Activated naive CD8-positive, alpha-beta T cell (primary cell): ENCODE results near the gene GXYLT2.
A peak's percentile ranks its signal among the peaks of the same experiment; 100 is the strongest.

ENCODE experiments used
- H3K27ac Mint-ChIP-seq: one replicate; pipeline ENCODE4 v1.8.0; 2021; ENCODE audit warnings: mixed read lengths
- H3K27me3 Mint-ChIP-seq: one replicate; pipeline ENCODE4 v1.8.0; 2021; ENCODE audit warnings: mixed read lengths
- H3K36me3 Mint-ChIP-seq: one replicate; pipeline ENCODE4 v1.8.0; 2021; ENCODE audit warnings: mixed read lengths
- H3K4me1 Mint-ChIP-seq: one replicate; pipeline ENCODE4 v1.8.0; 2021; ENCODE audit warnings: low read depth, mixed read lengths
- H3K4me3 Mint-ChIP-seq: one replicate; pipeline ENCODE4 v1.8.0; 2021; ENCODE audit warnings: mild to moderate bottlenecking, mixed read lengths
- H3K9me3 Mint-ChIP-seq: one replicate; pipeline ENCODE4 v1.8.0; 2021; ENCODE audit warnings: low read depth, mixed read lengths

GXYLT2 gene

DNA sequence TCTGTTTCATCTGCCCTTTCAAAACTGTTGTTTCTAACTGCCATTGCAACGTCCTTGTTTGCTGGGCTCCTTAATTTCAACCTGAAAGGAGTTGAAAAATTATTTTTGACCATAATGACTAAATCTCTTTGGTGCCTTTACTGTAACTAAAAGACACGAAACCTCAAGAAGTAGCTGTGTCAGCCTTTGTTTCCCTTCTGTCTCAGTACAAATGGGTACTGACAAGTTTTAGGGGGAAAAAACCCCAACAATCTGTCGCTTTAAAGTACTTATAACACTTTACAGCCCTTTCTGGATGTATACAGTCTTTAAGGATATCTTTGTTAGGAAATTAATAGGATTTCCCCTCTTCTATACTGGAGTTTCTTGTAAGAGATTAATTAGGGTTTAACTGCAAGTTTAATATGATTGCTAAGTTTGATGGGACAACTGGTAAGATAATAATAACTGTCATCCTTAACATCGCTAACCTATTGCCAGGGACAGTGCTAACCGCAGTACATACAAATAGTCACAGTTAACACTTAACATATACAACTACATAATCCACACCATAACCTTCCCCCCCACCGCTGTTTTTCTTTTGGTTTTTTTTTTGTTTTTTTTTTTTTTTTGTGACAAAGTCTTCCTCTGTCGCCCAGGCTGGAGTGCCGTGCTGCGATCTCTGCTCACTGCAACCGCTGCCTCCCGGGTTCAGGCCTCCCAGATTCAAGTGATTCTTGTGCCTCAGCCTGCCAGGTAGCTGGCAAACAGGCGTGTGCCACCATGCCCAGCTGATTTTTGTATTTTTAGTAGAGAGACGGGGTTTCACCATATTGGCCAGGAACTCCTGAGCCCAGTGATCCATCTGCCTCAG is 1.7 kb downstream of the GXYLT2 start:
- peaks cover 24% of the 10 kb centered on the region for H3K4me1 Mint-ChIP-seq
- peaks cover 62% of the 10 kb centered on the region for H3K27me3 Mint-ChIP-seq

DNA sequence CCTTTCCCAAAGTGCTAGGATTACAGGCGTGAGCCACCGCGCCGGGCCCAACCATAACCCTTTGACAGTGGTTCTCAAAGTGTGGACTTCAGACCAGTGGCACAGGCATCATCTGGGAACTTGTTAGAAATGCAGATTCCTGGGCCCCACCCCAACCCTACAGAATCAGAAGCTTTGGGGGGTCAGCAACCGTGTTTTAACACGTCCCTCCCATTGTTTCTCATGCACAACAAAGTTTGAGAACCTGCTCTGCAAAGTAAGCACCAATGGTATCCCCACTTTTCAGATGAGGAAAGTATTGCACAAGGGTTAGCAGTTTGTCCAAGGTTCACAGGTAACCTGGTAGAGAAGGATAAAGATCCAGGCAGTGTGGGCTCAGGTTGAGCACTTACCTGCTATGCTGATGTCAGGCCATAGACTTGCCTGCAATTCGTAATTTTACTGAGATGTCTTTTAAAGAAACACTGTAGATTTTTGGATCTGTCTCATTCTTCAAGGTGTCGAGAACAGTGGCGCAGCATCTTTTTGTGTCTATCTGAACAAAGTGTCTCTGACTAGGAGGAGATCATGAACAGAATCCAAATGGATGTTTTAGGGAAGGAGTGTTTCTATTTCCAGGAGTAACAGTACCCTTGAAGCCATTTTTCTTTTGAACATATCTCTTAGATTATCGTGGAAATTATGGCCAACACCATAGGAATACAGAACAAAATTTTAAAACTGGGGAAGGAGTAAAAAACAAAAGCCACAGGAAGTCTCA is 2.5 kb downstream of the GXYLT2 start:
- no peak overlapping the region for H3K27ac Mint-ChIP-seq
- peaks cover 55% of the 10 kb centered on the region for H3K27me3 Mint-ChIP-seq
- peaks cover 3% of the 10 kb centered on the region for H3K36me3 Mint-ChIP-seq
- H3K9me3 Mint-ChIP-seq = no peaks in the 10 kb centered on the region
- peaks cover 24% of the 10 kb centered on the region for H3K4me1 Mint-ChIP-seq
- H3K4me3 Mint-ChIP-seq = no peak overlapping the region

More for the DNA sequence above, 1.7 kb downstream of the GXYLT2 start:
- Mint-ChIP-seq H3K9me3 (no peaks in the 10 kb centered on the region), H3K4me3 (peak overlapping the region; percentile 66), H3K36me3 (peaks cover 3% of the 10 kb centered on the region), H3K27ac (no peak overlapping the region)

DNA sequence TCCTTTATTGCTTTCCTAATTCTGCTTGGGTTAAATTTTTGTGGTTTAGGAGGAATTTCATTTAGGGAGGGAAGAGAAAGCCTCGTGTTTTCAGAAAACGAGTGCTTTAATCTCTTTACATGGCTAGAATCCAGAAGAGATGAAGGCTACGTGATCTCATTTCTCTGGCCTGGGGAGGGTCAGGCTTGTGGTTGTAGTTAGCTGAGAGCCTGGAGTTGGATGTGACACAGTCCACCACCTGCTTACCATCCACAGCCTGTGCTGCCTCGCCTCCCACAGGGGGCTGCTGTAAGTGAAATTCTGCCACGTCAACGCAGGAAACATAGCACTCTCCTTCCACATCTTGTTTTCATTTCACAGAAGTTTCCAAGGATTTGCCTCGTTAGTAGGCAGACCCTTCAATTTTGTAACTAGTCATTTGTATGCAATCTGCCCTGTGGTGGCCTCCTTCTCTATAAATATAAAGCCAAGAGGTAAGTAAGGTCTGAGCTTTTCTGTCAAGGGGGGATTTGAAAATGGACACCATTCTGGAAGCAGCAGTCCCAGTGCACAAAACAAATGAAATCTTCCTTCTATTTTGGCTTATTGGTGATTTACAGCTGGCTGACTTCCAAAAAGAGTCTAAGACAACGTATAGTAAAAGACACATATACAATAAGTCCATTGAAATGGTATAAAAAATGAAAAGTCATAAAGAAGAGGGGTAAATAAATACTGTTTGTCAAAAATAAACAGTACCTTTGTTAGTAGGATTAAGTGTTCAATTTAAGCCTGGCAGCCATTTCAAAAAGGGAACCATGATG is 3.4 kb downstream of the GXYLT2 start:
- Mint-ChIP-seq H3K4me3 (no peak overlapping the region), H3K36me3 (peaks cover 3% of the 10 kb centered on the region), H3K9me3 (no peaks in the 10 kb centered on the region), H3K4me1 (peaks cover 24% of the 10 kb centered on the region), H3K27me3 (peaks cover 49% of the 10 kb centered on the region), H3K27ac (no peak overlapping the region)

DNA sequence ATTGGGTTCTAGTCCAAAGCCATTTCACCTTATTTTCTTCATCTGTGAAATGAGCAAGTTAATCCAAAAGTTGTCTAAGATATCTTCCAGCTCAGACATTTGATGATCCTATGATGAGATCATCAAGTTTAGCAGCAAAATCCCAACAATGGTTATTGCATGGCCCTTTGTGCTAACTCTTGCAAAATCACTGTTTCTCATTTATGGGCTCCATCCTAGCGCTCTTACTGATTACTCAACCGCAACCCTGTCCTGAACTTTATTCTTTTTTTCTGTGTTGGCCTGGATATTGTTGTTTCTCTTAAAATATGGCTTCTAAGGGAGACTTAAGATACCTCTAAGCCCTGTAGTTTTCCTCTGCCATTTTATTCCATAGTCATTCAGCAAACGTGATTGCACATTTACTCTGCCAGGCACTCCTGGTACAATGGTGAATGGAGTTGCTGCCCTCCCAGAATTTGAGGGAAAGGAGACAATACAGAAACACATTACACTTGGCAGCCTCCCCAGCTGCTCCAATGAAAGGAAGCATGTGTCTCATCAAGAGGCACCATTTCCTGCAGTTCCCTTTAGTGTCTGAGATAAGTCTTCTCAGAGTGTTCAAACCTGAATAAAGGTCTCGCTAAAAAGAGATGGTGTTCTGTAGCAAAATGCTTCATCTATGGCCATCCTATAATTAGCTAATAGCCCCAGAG is 4.4 kb downstream of the GXYLT2 start:
- H3K36me3 Mint-ChIP-seq = peaks cover 3% of the 10 kb centered on the region
- no peaks in the 10 kb centered on the region for H3K9me3 Mint-ChIP-seq
- H3K27me3 Mint-ChIP-seq = peaks cover 45% of the 10 kb centered on the region
- no peak overlapping the region for H3K4me3 Mint-ChIP-seq
- peaks cover 19% of the 10 kb centered on the region for H3K4me1 Mint-ChIP-seq
- H3K27ac Mint-ChIP-seq = no peak overlapping the region

DNA sequence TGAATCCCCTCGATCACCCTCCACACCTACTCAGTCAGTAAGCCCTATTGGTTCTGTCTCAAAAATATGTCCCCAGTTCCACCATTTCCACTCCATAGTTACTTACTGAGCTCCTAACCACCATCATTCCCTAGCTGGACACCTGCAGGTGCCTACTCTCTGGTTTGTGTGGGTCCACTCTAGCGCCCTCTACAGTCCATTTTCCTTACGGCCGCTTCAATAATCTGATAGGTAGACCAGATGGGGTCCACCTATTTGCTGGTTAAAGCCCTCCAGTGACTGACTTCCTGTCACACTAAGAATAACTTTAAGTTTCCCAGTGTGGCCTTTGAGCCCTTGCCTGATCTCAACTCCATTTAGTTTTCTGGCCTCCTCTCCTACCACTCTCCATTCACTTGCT is 5.0 kb downstream of the GXYLT2 start:
- peaks cover 3% of the 10 kb centered on the region for H3K36me3 Mint-ChIP-seq
- H3K27me3 Mint-ChIP-seq = peaks cover 40% of the 10 kb centered on the region
- no peak overlapping the region for H3K4me3 Mint-ChIP-seq
- no peak overlapping the region for H3K27ac Mint-ChIP-seq
- peaks cover 13% of the 10 kb centered on the region for H3K4me1 Mint-ChIP-seq
- no peaks in the 10 kb centered on the region for H3K9me3 Mint-ChIP-seq

DNA sequence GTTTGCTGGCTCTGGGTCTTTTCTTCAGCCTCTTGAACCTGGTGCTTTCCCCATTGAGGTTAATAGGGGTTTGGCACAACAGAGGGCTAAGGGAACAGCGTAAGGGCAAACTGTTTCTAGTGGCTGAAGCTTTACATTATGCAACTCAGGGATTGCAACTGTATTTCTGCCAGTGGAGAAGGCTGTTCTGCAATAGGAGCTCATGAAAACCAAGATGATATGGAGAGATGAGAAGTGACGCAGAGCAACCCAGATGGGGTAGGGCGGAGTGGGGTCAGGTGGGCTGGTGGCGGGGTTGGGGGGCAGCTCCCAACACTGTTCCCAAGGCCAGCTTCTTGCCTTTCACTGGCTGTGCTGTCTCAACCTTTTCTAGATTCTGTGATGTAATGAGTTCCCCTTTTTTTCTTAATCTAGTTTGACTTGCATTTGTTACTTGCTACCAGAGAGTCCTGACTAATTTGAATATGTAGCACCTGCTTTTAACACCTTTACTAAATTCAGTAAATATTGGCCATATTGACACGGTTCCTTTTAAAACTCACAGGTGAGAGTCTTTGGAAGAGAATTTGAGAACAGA is 7.2 kb downstream of the GXYLT2 start:
- Mint-ChIP-seq H3K4me3 (no peak overlapping the region), H3K27ac (no peak overlapping the region), H3K4me1 (peaks cover 2% of the 10 kb centered on the region), H3K27me3 (peaks cover 30% of the 10 kb centered on the region), H3K36me3 (peaks cover 3% of the 10 kb centered on the region), H3K9me3 (no peaks in the 10 kb centered on the region)

DNA sequence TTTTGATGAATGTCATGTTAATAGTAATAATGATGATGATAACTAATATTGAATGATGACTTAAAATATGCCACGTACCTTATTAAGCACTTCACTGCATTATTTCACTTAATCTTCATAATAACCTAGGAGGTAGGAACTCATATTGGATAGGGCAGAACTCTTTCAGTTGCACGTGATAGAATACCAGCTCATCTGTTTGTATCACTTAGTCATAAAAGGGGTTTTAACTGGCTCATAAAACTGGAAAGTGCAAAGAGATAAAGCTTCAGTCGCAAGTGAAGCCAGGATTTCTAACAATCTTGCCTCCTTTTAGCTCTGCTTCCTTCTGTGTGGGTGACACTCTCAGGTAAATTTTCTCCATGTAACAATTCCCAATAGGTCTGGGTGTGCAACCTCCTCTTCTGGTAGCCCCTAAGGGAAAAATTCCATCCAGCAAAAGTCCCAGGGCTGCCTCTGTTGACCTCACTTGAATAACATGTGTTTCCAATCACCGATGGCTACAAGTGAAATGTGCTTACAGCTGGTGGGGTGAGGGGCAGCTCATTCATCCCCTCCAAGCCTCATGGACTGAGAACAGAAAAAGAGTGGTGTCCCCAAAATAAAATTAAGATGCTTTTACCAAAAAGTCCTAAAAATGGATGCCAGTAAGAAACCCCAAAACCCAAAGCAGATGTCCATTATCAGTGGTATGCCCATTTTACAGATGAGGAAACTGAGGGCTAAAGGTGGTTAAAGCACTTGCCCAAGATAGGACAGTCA is 9.3 kb downstream of the GXYLT2 start:
- no peak overlapping the region for H3K4me3 Mint-ChIP-seq
- peaks cover 20% of the 10 kb centered on the region for H3K27me3 Mint-ChIP-seq
- peaks cover 2% of the 10 kb centered on the region for H3K4me1 Mint-ChIP-seq
- H3K36me3 Mint-ChIP-seq = peaks cover 3% of the 10 kb centered on the region
- no peaks in the 10 kb centered on the region for H3K9me3 Mint-ChIP-seq
- no peak overlapping the region for H3K27ac Mint-ChIP-seq

DNA sequence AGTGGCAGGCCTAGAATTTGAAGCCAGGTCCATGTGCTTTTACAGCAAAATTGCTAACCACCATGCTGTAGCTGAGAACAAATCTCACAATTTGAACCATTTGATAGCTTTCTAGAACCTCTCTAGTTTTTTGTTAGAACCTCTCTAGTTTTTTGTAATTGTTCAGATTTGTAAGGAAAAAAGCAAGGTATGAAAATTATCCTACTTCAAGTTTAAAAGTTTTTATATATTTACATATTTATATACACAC is 9.8 kb downstream of the GXYLT2 start:
- peaks cover 20% of the 10 kb centered on the region for H3K27me3 Mint-ChIP-seq
- H3K4me1 Mint-ChIP-seq = peaks cover 2% of the 10 kb centered on the region
- H3K27ac Mint-ChIP-seq = no peak overlapping the region
- no peaks in the 10 kb centered on the region for H3K9me3 Mint-ChIP-seq
- H3K36me3 Mint-ChIP-seq = peaks cover 3% of the 10 kb centered on the region
- H3K4me3 Mint-ChIP-seq = no peak overlapping the region

DNA sequence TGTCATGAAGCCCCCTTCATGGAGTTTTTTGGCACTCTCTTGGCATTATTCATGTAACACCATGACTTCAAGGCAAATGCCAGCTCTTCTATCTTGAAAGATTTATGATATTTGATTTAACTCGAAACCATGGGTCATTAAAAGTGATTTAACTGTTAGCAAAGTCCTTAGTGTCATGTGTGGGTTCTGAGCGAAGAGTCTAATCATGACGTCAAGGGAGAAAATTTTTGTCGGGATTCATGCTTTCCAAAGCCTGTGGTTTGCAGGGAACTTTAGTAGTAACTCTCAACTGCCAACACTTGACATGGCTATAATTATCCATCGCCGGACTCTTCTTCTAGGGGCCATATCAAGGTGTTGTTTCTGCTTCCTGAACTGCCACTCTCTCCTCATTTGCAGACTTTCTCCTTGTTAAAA is 11.5 kb downstream of the GXYLT2 start:
- Mint-ChIP-seq H3K27me3 (peaks cover 10% of the 10 kb centered on the region), H3K4me1 (no peaks in the 10 kb centered on the region), H3K4me3 (no peak overlapping the region), H3K9me3 (no peaks in the 10 kb centered on the region), H3K36me3 (no peaks in the 10 kb centered on the region), H3K27ac (no peak overlapping the region)

DNA sequence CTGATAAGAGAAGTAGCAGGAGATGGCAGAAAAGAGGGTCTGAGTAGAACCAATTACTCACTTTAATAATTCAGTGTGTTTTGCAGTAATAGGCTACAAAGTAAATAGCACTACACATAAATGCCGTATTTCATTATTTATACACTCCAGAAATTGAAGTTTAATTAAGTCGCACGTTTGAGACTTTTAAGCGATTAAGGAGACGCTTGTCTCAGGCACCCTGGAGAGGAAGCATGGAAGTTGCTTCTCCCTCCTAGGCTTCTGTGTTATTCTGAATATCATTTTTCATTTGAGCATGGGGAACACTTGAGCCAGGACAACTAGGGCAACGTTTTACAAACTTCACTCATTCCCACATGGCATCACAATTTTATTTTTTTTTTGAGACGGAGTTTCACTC is 12.2 kb downstream of the GXYLT2 start:
- Mint-ChIP-seq H3K27ac (no peak overlapping the region), H3K27me3 (peaks cover 10% of the 10 kb centered on the region), H3K4me3 (no peak overlapping the region), H3K36me3 (no peaks in the 10 kb centered on the region), H3K9me3 (no peaks in the 10 kb centered on the region), H3K4me1 (no peaks in the 10 kb centered on the region)

DNA sequence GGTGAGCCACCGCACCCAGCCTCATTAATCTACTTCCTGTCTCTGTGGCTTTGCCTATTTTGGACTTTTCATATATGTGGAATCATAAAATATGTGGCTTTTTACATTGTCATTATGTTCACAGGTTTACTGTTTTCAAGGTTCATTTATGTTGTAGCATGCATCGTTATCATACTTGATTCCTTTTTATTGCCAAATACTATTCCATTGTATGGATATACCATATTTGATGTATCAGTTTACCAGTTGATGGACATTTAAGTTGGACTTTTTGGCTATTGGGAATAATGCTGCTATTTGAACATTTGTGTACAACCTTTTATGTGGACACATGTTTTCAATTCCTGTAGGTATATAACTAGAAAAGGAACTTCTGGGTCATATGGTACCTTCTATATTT is 14.0 kb downstream of the GXYLT2 start:
- Mint-ChIP-seq H3K36me3 (no peaks in the 10 kb centered on the region), H3K27ac (no peak overlapping the region), H3K27me3 (peaks cover 6% of the 10 kb centered on the region), H3K4me3 (no peak overlapping the region), H3K4me1 (no peaks in the 10 kb centered on the region), H3K9me3 (no peaks in the 10 kb centered on the region)

DNA sequence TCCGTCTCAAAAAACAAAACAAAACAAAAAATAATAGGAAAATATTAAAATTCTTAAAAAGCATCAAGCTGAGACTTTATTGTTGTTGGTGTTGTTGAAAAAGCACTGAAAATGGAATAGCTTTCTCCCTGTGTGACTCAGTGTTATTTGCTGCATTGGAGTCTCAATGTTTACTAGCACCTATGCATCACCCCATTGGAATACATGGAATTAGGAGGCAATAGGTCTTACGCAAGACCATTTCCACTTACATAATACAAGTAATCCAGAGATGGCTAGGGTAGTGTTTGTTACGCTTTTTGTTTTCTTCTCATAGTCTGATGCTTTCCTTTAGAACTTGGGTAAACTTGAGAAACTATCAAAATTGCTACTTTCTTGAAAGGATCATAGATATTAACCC is 15.2 kb downstream of the GXYLT2 start:
- Mint-ChIP-seq H3K27ac (no peak overlapping the region), H3K27me3 (peaks cover 4% of the 10 kb centered on the region), H3K4me1 (no peaks in the 10 kb centered on the region), H3K9me3 (no peaks in the 10 kb centered on the region), H3K4me3 (no peak overlapping the region), H3K36me3 (no peaks in the 10 kb centered on the region)

DNA sequence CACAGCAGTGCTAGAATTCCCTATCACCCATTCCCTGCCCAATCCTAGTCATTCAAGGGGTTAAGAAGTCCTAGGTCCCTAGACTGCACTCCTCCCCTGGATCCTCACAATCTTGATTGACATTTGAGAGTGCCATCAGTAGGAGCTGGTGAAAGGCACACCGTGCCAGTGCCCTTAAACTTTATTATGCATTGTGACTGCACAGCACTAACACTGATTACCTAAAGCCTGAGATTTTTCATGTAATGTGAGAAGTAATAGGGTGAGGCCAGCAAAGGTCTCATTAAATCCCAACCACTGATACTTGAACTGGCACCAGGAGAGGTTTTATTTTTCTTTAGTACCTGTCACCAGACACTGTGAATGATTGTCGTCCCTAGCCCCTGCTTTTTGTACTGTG is 16.3 kb downstream of the GXYLT2 start:
- Mint-ChIP-seq H3K4me1 (no peaks in the 10 kb centered on the region), H3K36me3 (no peaks in the 10 kb centered on the region), H3K27ac (no peak overlapping the region), H3K9me3 (no peaks in the 10 kb centered on the region), H3K27me3 (peaks cover 4% of the 10 kb centered on the region), H3K4me3 (no peak overlapping the region)

DNA sequence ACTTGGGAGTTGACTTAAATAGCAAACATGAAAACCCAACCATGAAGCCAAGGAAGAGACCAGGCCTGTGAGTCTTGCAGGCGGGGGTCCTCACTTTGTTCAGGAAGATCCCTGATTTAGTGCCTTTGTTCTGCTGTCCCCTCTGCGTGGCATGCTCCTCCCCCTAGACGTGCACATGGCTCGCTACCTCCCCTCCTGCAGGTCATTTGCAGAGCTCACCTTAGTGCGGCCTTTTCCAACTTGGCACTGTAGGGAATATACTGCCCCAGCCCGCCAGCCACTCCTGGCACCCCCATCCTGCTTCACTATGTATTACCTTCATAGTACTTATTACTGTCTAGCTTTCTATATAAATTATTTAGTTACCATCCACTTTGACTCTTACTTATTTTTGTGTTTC is 18.3 kb downstream of the GXYLT2 start:
- H3K36me3 Mint-ChIP-seq = no peaks in the 10 kb centered on the region

More for the DNA sequence above, 18.3 kb downstream of the GXYLT2 start:
- Mint-ChIP-seq H3K9me3 (no peaks in the 10 kb centered on the region), H3K4me1 (no peaks in the 10 kb centered on the region), H3K4me3 (no peak overlapping the region), H3K27me3 (peaks cover 2% of the 10 kb centered on the region), H3K27ac (no peak overlapping the region)
